ENCODE data around the gene FHL2.

Gene FHL2

DNA sequence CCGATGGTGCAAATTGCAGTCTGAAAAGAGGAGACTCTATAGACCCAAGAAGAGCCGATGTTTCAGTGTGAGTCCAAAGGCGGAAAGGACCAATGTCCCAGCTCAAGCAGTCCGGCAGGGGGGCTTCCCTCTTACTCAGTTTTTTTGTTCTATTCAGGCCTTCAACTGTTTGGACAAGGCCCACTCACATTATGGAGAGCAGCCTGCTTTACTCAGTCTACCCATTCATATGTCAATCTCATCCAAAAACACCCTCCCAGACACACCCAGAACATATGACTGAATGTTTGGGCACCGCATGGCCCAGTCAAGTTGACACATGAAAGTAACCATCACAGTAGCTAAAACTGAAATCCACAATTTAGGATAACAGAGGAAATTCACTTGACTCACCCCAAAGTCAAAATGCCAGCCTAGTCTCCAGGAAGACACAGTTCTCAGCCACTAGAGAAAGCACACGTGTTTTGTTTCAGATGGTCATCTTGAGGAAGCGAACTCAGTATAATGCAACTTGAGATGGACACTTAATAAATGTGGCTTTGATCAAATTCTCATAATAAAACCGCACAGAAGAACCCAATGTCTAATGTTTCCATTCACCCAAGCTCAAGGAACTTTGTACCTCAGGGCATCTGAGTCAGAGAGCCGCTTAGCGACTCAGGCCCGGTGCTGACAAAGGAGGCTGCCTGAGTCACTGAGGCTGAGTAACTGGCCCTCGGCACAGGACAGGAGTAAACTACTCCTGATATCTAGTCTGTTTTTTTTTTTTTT is 2.4 kb downstream of the FHL2 start:
- DNase-seq = peak; percentile 87

DNA sequence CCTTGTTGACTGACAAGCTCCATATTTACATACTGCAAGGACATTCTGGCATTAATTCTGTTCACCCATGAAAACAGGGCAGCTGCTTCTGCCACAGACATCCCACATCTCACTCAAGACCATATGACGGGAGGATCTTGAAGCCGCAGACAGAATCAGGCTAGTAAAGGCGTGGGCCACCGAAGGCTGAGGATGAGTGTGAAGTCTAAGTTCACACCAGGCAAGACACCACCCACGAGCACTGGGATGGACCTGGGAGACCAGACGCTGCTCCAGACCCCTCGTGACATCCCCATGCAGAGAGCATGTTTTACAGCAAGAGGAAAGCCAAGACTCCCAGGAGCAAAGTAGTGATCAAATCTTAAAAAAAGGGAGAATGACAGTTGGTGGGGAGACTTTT is 3.2 kb downstream of the FHL2 start:
- no peak for DNase-seq

GRCh38 chr2:105394951-105395611 is 3.8 kb downstream of the FHL2 start:
- DNase-seq = no peak

DNA sequence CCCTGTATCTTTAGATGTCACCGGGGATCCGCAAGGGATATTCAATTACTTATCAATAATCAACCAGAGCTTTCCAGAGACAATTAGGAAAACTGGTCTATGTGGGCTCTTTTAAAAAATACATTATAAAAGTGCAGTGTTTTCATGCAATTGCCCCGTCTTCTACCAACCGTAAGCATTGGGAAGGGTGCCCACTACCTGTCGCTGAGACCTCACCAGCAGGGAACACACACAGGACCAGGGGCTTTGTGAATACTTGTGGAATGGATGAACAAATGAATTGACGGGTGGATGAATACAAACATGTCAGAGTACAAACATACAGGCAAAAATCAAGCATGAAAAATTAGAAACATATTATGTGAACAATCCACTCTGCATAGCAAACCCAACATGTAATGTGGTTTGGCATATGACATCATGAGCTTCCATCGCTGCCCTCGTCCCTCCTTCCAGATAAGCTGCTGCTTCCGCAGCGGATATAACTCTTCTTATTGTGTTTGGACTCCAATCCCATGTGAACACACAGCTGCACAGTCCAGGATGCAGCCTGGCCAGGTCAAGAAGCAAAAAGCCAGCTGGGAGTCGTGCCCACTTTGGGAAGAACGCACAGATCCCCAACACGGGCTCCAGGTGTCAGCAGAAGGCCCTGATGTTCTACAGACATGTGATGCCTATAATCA is 5.3 kb downstream of the FHL2 start:
- DNase-seq = no peak

- no peak for DNase-seq
Observed at GRCh38 chr2:105391763-105392662, 6.8 kb downstream of the FHL2 start.

DNA sequence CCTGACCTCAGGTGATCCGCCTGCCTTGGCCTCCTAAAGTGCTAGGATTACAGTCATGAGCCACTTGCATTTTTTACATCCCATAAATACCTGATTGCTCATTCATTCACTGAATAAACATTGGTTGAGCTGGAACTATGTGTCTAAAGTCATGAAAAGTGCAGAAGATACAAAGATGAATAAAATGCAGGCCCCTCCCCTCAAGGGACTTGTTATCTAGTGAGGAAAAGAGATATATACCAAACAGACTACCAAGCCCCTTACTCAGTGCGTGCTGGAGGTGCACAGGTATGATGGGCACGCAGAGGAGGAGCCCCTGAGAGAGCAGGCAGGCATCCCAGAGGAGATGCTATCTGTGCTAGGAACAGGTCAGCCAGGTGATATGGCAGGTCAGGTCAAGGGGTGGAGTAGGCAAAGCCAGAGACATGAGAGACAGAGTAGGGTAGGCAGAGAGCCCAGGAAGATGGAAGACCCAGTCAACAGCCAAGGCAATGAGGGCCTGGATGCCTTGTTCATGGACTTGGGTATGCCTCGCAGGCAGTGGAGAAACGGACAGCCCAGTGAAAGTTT is 7.7 kb downstream of the FHL2 start:
- no peak for DNase-seq

GRCh38 chr2:105390454-105390853 is 8.4 kb downstream of the FHL2 start:
- no peak for DNase-seq

GRCh38 chr2:105388971-105389381 is 9.9 kb downstream of the FHL2 start:
- DNase-seq = no peak

GRCh38 chr2:105387225-105387624 is 11.6 kb downstream of the FHL2 start:
- DNase-seq = no peak

DNA sequence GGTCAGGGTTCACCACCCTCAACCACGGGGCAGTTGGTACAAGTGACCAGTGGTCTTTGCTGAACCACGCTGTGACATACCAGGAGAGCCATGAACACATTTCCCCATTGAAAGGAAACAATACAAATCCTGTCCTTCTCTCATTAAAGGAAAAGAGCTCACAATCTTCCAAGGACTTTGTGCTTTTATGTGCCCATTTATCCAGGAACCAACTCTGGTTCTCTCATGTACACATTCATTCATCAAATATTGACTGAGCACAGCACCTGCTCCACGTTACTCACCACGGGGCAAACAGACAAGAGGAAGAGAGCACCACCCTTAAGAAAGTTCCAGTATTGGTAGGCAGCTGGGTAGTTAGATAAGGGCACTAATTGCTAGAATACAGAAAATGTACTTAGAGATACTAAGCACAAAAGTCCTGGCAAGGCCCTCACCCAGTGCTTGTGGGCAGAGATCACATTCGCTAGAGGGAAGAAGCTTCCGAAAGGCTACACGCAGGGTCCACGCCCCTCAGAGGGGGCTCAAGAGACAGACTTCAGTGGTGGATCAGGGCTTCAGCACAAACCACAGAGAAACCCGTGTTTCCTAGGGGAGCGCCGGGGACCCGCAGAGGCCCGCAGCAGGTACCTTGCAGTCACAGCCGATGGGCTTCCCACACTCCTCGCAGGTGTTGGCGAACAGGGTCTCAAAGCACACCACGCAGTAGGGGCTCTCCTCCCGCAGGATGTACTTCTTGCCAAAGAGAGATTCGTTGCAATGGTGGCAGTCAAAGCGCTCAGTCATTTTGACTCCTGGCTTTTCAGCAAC is 12.9 kb downstream of the FHL2 start:
- DNase-seq = no peak

DNA sequence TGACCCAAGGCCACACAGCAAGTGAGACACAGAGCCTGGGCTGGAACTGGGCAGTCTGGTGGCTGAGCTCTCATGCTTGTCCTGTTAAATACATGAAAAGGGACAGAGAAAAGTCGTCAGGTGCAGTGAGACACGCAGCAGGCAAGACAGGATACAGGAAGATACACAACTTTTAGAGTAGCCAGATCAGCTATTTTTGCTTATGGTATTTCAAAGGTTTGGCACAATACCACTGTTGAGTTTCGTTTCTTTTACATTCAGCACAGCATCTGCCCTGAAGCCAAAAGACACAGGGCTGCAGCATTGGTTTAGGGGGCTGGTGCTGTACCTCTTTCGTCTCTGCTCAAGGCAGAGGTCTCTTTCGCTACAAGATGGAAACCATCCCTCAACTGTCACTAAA is 14.0 kb downstream of the FHL2 start:
- DNase-seq = no peak

DNA sequence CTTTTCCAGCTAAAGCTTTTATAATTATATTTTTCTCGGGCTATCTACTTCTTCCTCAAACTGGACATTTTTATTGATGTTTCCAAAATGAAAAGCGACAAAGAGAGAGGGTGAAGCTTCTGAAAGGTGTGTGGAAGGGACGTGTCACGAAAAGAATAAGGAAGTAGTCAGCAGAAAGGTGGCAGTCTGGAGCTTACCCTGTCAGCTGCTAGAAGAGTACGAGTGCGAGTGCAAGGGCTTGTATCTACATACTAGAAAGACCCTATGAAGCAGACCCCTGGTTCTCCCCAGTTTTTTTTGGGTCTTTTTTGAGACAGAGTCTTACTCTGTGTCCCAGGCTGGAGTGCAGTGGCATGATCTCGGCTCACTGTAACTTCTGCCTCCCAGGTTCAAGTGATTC is 14.6 kb downstream of the FHL2 start:
- no peak for DNase-seq

- DNase-seq = no peak
Observed at GRCh38 chr2:105383432-105384166, 15.3 kb downstream of the FHL2 start.

DNA sequence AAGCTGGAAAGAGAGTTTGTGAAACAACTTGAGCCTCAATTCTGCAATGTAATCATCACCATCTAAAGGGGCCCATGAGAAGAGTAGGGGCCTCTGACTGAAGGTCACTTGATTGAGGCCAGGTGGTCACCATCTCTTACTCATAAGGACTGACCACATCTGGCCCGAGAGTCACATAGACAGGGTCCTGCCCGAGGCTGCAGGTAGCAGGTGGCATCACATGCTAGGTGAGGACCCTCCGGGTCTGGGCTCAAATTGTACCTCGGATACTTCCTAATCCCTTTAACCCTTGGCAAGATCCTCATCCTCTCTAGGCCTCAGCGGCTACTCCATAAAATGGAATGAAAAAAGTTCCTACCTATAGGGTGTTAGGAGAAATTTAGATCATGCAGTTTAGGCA is 16.7 kb downstream of the FHL2 start:
- no peak for DNase-seq

DNA sequence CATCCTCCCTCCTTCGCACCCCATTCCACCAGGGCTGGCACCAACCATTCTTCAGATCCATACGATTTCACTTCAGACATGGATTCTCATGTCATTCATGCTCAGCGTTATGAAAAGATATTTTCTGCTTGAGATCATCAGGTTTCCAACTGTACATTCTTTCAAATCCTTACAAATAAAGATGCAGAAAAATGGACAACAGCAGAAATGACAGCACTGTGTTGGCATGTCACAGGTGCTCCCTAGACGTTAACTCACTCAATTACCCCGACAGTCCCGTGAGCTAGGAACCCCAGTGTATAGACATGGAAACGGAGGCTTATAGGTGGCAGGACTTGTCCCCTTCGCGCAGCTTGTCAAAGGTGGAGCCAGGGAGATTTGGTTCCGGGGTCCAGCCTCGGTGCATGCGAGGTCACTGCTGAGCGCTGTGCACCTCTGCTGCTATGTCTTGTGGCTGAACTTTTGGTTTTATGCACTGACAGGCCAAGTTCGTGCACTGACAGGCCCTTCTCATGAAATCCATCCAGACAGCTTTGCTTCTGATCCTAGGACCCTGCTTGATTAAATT is 17.7 kb downstream of the FHL2 start:
- DNase-seq = no peak

DNA sequence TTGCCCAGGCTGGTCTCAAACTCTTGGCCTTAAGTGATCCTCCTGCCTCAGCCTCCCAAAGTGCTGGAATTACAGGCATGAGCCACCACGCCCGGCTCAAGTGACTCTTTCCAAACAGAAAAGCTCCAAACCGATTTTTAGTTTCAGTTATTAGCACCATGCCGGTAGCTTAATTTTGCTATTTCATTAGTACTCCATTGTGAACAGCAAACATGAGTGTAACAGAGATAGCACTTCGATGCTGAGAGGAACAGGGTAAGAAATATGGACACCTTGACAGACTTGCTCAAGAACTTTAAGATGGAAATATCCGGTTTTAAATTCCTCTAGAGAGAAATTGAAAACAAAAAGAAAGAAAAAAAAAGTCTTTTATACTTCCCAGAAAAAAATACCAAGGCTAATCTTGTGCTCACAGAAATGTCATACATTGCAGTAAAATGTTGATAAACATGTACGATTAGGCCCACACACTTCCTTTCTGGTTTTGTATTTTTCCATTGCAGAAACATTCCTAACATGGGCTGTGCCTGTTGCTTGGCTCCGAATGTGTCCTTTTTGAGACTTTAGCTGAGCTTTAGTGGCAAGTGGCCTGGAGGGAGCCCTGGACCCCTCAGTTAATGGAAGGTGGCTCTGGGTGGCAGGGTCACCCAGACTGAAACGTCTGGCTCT is 18.3 kb downstream of the FHL2 start:
- no peak for DNase-seq

DNA sequence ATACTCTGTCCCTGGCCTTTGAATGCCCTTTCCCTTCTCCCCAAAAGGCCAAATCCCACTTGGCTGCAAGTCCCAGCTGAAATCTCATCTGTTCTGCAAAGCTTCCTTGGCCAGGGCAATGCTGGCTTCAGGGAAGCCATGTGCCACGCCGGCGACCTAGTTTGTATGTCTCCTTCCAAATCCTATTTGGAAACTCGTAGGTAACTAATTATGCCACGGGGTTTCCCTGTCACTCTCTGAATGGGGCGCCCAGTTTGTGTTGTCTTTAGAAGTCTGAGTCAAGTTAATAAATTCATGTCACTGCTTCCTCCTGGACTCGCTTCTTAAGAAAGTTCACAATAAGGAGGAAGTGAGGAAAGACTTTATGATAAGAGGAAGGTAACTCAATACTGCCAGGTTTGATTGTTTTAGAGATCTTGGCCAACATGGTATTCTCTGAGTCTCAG is 19.1 kb downstream of the FHL2 start:
- no peak for DNase-seq

- no peak for DNase-seq
Observed at GRCh38 chr2:105378921-105379383, 19.9 kb downstream of the FHL2 start.

GRCh38 chr2:105378276-105378840 is 20.5 kb downstream of the FHL2 start:
- DNase-seq = no peak

- no peak for DNase-seq
Observed at GRCh38 chr2:105377871-105378270, 21.0 kb downstream of the FHL2 start.
